PFSK-1 (cell line): ENCODE measurements around the gene PPP1R15B.

Source experiments
- POLR2AphosphoS5 ChIP-seq: IDR thresholded peaks from 2 replicates; pipeline ENCODE4 v1.6.1; 2012; ENCODE audit warnings: low read depth, mild to moderate bottlenecking, control low read depth, low read length, moderate library complexity
- TAF1 ChIP-seq: IDR thresholded peaks from 2 replicates; pipeline ENCODE4 v1.6.1; 2012; ENCODE audit warnings: low read length, control low read depth, borderline replicate concordance; ENCODE audit not compliant: insufficient read depth
- TF ChIP-seq, protein P1 (sequence below), 2 experiments: IDR thresholded peaks; 2 replicates each; pipeline versions ENCODE4 v1.6.1 to v1.8.0; 2011 to 2012; ENCODE audit warnings: low read depth in 2 of 2, low read length in 2 of 2, control low read depth in 1 of 2, inconsistent platforms in 1 of 2, mild to moderate bottlenecking in 1 of 2, moderate library complexity in 1 of 2; ENCODE audit not compliant: insufficient read depth in 1 of 2

DNA sequence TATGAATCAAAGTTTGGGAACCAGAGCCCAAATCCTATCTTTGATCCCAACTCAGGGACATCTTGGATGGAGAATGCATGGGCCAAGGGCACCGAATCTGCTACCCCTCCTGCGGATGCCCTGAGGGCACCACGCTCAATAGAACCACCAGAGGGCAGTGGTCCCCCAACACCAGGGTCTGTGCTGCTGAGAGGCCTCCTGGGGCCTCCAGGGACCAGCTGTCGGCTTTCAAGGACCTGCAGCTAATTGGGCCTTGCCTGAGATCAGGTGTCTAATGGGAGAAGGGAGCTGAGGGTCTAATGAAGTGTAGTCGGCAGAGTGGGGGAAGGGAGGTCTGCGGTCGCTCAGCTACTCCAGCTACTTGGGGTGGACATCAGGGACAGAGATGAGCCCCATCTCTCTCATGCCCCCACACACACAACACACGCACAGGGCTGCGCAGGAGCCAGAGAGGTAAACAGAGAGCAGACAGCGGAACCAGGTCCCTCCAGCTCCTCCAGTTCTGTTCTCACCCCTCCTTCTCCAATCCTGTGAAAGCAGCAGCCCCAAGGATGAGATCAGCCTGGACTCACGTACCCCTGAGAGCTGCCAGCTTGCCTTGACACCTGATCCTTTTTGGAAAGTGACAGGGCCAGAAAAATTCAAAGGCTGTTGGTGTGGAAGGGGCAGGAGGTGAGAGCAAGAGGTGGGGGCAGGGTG, 34.9 kb upstream of the PPP1R15B start:
- TF ChIP-seq POLR2AphosphoS5 = no peak
- TF ChIP-seq, protein P1, sequence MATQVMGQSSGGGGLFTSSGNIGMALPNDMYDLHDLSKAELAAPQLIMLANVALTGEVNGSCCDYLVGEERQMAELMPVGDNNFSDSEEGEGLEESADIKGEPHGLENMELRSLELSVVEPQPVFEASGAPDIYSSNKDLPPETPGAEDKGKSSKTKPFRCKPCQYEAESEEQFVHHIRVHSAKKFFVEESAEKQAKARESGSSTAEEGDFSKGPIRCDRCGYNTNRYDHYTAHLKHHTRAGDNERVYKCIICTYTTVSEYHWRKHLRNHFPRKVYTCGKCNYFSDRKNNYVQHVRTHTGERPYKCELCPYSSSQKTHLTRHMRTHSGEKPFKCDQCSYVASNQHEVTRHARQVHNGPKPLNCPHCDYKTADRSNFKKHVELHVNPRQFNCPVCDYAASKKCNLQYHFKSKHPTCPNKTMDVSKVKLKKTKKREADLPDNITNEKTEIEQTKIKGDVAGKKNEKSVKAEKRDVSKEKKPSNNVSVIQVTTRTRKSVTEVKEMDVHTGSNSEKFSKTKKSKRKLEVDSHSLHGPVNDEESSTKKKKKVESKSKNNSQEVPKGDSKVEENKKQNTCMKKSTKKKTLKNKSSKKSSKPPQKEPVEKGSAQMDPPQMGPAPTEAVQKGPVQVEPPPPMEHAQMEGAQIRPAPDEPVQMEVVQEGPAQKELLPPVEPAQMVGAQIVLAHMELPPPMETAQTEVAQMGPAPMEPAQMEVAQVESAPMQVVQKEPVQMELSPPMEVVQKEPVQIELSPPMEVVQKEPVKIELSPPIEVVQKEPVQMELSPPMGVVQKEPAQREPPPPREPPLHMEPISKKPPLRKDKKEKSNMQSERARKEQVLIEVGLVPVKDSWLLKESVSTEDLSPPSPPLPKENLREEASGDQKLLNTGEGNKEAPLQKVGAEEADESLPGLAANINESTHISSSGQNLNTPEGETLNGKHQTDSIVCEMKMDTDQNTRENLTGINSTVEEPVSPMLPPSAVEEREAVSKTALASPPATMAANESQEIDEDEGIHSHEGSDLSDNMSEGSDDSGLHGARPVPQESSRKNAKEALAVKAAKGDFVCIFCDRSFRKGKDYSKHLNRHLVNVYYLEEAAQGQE (IDR thresholded peaks at IDR 0.05; ENCODE audit: insufficient read depth in 1 of 2, low read depth in 2 of 2, low read length in 2 of 2) = no peak
- no peak for TF ChIP-seq TAF1
